ENCODE results near the gene MGAT5B.
A peak's percentile ranks its signal among the peaks of the same experiment; 100 is the strongest.
"Not testable (repeated sequence)": the region's sequence is repeated elsewhere in the genome, so short reads cannot be mapped to it uniquely, and the experiment has no call there.

The MGAT5B gene

GRCh38 chr17:76868176-76868668 is at the start of gene MGAT5B:
TSS of gene MGAT5B (plus strand) at chr17:76868404. CDS start at chr17:76869030, 626 bp downstream.
- Histone ChIP-seq H3K27ac (no peak within 1 kb of the TSS), H3K4me3 (peak within 1 kb of the TSS in 4 of 7 experiments; percentile 9 to 37 (median 26))

GRCh38 chr17:76820039-76820438 is 48.2 kb upstream of the MGAT5B start:
- no peak overlapping the region for H3K4me3 ChIP-seq
- H3K27ac ChIP-seq: no peak overlapping the region

GRCh38 chr17:76820561-76820960 is 47.6 kb upstream of the MGAT5B start:
- no peak overlapping the region for H3K27ac ChIP-seq
- no peak overlapping the region for H3K4me3 ChIP-seq

GRCh38 chr17:76822184-76822778 is 45.9 kb upstream of the MGAT5B start:
- no peak overlapping the region for H3K27ac ChIP-seq
- no peak overlapping the region for H3K4me3 ChIP-seq

- H3K4me3 ChIP-seq: no peak overlapping the region
- H3K27ac ChIP-seq: no peak overlapping the region
Observed at GRCh38 chr17:76824093-76824492, 44.1 kb upstream of the MGAT5B start.

GRCh38 chr17:76826330-76827068 is 41.7 kb upstream of the MGAT5B start:
- H3K4me3 ChIP-seq: no peak overlapping the region

GRCh38 chr17:76827736-76828135 is 40.5 kb upstream of the MGAT5B start:
- H3K4me3 ChIP-seq: no peak overlapping the region

More at GRCh38 chr17:76826330-76827068, 41.7 kb upstream of the MGAT5B start:
- H3K27ac ChIP-seq: no peak overlapping the region

GRCh38 chr17:76830987-76831715 is 37.1 kb upstream of the MGAT5B start:
- H3K4me3 ChIP-seq: no peak overlapping the region

More at GRCh38 chr17:76827736-76828135, 40.5 kb upstream of the MGAT5B start:
- H3K27ac ChIP-seq: no peak overlapping the region

GRCh38 chr17:76833034-76833644 is 35.1 kb upstream of the MGAT5B start:
- H3K4me3 ChIP-seq: no peak overlapping the region
- no peak overlapping the region for H3K27ac ChIP-seq

More at GRCh38 chr17:76830987-76831715, 37.1 kb upstream of the MGAT5B start:
- H3K27ac ChIP-seq: no peak overlapping the region

GRCh38 chr17:76833747-76834146 is 34.5 kb upstream of the MGAT5B start:
- Histone ChIP-seq H3K4me3 (no peak overlapping the region), H3K27ac (no peak overlapping the region)

GRCh38 chr17:76834870-76835269 is 33.3 kb upstream of the MGAT5B start:
- no peak overlapping the region for H3K27ac ChIP-seq
- no peak overlapping the region for H3K4me3 ChIP-seq

GRCh38 chr17:76840443-76840767 is 27.8 kb upstream of the MGAT5B start:
- no peak overlapping the region for H3K27ac ChIP-seq
- H3K4me3 ChIP-seq: no peak overlapping the region

- Histone ChIP-seq H3K27ac (no peak overlapping the region), H3K4me3 (no peak overlapping the region)
Observed at GRCh38 chr17:76840884-76841775, 27.1 kb upstream of the MGAT5B start.

GRCh38 chr17:76841776-76842405 is 26.3 kb upstream of the MGAT5B start:
- Histone ChIP-seq H3K27ac (no peak overlapping the region), H3K4me3 (no peak overlapping the region)

GRCh38 chr17:76843068-76843467 is 25.1 kb upstream of the MGAT5B start:
- not testable (repeated sequence) for H3K27ac ChIP-seq, H3K4me3 ChIP-seq

GRCh38 chr17:76843703-76844484 is 24.3 kb upstream of the MGAT5B start:
- Histone ChIP-seq H3K27ac (no peak overlapping the region), H3K4me3 (no peak overlapping the region)

- H3K4me3 ChIP-seq: no peak overlapping the region
- H3K27ac ChIP-seq: no peak overlapping the region
Observed at GRCh38 chr17:76844485-76844829, 23.7 kb upstream of the MGAT5B start.

- no peak overlapping the region for H3K4me3 ChIP-seq
- H3K27ac ChIP-seq: no peak overlapping the region
Observed at GRCh38 chr17:76844846-76845245, 23.4 kb upstream of the MGAT5B start.

Data from skin epidermis (tissue), 12 donors.